Mucosa of descending colon (tissue), 3 donors: Measurements from ENCODE around the gene RSPH1. TPM values are rescaled to one million over a fixed set of nuclear protein-coding genes. Genes with fewer than 3 reads are reported as not detected.

Source experiments
- ATAC-seq: fragments of 200-7000 bp; cut with Tn5 transposase; one replicate; pipeline ENCODE4 v1.9.1; 2020; ENCODE audit warnings: mild to moderate bottlenecking, moderate library complexity
- DNase-seq, 3 donors: peaks; one replicate each; pipeline ENCODE4 v3.0.0-alpha.2; 2020
- H3K36me3 ChIP-seq: fragments of 200-600 bp; one replicate; pipeline ENCODE4 v1.8.0; 2021; ENCODE audit warnings: low read depth, mild to moderate bottlenecking
- H3K4me1 ChIP-seq: fragments of 200-600 bp; one replicate; pipeline ENCODE4 v1.8.0; 2021; ENCODE audit warnings: low read depth, mild to moderate bottlenecking
- H3K4me3 ChIP-seq: fragments of 200-600 bp; one replicate; pipeline ENCODE4 v1.8.0; 2021; ENCODE audit warnings: mild to moderate bottlenecking
- H3K9me3 ChIP-seq: fragments of 200-600 bp; one replicate; pipeline ENCODE4 v1.8.0; 2021; ENCODE audit warnings: mild to moderate bottlenecking
- intact Hi-C, 2 donors: fragments of 100-400 bp; cut with DNase I in 1 of 2; cut with micrococcal nuclease in 1 of 2; formaldehyde crosslinking; loops; one replicate each; pipeline versions ENCODE4 v1.11.0 to v1.11.1; 2022; cut with DNase I, micrococcal nuclease
- total RNA-seq, 3 donors: library from RNA; stranded (reverse); fragmentation: NEBNext Ultra II Directional in 2 of 3; extraction: Animal tissue kit (Norgen Biotek cat#: 25700) in 2 of 3; gene quantifications; one replicate each; pipeline versions ENCODE4 v1.2.1 to v1.2.4, GENCODE V29; 2021 to 2023
- TF ChIP-seq, protein P1 (sequence below): fragments of 200-600 bp; IDR thresholded peaks from one replicate; pipeline ENCODE4 v1.8.0; 2022; ENCODE audit warnings: antibody characterized with exemption, mild to moderate bottlenecking
- donor health status: DM: no; HTN: no; CAD: no; lungs with moderate emphysema.
- donor health status: DM: no; HTN: no; CAD: no.
- donor health status: DM: no; HTN: yes; CAD: no.

Gene RSPH1
- total RNA-seq, 3 donors from 2014 or later, result 4.0 to 7.6 (median 4.5) TPM

DNA sequence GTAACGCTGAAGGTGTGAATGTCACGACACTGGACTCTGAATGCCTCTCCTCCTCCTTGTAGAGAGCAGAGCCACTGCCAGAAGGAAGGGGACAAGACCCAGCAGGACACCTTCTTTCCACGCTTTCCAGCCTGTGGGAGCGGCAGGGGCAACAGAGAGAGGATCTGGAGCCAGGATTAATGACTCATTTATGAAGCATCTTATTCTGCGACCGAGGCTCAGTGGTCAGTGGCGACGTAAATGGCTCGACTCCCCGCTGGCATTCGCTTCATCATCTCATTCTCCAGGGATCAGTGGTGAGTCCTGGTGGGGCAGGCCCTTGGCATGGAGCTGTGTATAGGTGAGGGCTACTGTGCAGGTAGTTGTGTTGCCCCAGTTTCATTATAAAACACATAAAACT lies 22.2 kb upstream of the RSPH1 start:
- Histone ChIP-seq H3K9me3 (no peaks in the 10 kb centered on the region), H3K4me3 (no peak overlapping the region), H3K4me1 (peaks cover 28% of the 10 kb centered on the region), H3K36me3 (no peaks in the 10 kb centered on the region)
- peak; percentile 4 for ATAC-seq
- DNase-seq, result no peak
- intact Hi-C loops, result loop anchor here in 1 of 2 donors (10.0 kb wide), 1 partner anchor 53 kb away; no protein-coding TSS in a partner anchor
- TF ChIP-seq, protein P1, sequence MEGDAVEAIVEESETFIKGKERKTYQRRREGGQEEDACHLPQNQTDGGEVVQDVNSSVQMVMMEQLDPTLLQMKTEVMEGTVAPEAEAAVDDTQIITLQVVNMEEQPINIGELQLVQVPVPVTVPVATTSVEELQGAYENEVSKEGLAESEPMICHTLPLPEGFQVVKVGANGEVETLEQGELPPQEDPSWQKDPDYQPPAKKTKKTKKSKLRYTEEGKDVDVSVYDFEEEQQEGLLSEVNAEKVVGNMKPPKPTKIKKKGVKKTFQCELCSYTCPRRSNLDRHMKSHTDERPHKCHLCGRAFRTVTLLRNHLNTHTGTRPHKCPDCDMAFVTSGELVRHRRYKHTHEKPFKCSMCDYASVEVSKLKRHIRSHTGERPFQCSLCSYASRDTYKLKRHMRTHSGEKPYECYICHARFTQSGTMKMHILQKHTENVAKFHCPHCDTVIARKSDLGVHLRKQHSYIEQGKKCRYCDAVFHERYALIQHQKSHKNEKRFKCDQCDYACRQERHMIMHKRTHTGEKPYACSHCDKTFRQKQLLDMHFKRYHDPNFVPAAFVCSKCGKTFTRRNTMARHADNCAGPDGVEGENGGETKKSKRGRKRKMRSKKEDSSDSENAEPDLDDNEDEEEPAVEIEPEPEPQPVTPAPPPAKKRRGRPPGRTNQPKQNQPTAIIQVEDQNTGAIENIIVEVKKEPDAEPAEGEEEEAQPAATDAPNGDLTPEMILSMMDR, result no peak

DNA sequence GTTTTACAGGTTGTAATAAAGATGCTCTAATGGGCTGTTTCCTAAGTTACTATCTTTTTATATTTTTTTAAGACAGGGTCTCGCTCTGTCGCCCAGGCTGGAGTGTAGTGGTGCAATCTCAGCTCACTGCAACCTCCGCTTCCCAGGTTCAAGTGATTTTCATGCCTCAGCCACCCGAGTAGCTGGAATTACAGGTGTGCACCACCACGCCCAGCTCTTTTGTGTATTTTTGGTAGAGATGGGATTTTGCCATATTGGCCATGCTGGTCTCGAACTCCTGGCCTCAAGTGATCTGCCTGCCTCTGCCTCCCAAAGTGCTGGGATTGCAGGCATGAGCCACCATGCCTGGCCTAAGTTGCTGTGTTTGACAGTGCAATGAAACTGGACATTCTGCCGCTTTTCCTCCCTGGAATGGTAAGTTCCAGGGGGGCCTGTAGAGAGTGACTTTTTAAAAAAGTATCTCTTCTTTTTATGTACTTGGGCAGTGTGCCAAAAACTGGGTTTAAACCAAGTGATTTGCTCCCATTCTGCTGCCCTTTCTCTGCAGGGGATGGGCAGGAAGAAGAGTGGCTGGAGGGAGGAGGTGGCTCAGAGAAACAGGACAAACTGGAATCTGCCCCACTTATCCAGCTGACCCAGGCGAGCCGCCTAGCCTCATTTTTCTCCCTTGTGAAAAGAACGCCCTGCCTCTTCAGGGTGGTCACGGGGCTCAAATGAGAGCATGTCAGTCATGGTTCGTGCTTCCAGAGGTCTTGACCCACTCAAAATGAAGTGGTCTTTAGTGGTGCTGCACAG lies 19.9 kb upstream of the RSPH1 start:
- H3K4me3 ChIP-seq, result no peak overlapping the region
- TF ChIP-seq, protein P1, result no peak
- peaks cover 26% of the 10 kb centered on the region for H3K4me1 ChIP-seq
- peak in 2 of 3 donors; percentile 61 to 69 for DNase-seq
- H3K36me3 ChIP-seq, result no peaks in the 10 kb centered on the region
- intact Hi-C loops, result loop anchor here in 1 of 2 donors (10.0 kb wide), 1 partner anchor 51 kb away; no protein-coding TSS in a partner anchor
- H3K9me3 ChIP-seq, result no peaks in the 10 kb centered on the region
- peak; percentile 60 for ATAC-seq

DNA sequence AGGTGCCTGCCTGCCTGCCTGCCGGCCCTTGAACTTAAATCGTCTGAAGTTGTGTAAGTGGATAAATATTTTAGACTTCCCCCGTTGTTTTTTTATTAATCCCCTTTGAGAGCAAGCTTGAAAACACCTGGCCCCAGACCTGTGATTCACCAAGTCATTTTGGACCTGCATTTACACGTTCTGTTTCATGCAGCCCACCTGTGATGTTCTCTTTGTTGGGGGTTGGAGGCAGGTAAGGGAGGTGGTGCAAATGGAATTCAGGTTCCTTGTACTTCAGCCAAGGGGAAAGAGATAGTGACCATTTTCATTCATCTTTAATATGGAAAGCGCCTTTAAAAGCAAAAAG lies 18.8 kb upstream of the RSPH1 start:
- no peaks in the 10 kb centered on the region for H3K9me3 ChIP-seq
- H3K4me3 ChIP-seq, result peak overlapping the region; percentile 72
- H3K4me1 ChIP-seq, result peaks cover 20% of the 10 kb centered on the region
- DNase-seq (no peak), ATAC-seq (no peak)
- intact Hi-C loops, result loop anchor here in 1 of 2 donors (10.0 kb wide), 1 partner anchor 50 kb away; no protein-coding TSS in a partner anchor
- H3K36me3 ChIP-seq, result no peaks in the 10 kb centered on the region
- TF ChIP-seq, protein P1, result no peak

DNA sequence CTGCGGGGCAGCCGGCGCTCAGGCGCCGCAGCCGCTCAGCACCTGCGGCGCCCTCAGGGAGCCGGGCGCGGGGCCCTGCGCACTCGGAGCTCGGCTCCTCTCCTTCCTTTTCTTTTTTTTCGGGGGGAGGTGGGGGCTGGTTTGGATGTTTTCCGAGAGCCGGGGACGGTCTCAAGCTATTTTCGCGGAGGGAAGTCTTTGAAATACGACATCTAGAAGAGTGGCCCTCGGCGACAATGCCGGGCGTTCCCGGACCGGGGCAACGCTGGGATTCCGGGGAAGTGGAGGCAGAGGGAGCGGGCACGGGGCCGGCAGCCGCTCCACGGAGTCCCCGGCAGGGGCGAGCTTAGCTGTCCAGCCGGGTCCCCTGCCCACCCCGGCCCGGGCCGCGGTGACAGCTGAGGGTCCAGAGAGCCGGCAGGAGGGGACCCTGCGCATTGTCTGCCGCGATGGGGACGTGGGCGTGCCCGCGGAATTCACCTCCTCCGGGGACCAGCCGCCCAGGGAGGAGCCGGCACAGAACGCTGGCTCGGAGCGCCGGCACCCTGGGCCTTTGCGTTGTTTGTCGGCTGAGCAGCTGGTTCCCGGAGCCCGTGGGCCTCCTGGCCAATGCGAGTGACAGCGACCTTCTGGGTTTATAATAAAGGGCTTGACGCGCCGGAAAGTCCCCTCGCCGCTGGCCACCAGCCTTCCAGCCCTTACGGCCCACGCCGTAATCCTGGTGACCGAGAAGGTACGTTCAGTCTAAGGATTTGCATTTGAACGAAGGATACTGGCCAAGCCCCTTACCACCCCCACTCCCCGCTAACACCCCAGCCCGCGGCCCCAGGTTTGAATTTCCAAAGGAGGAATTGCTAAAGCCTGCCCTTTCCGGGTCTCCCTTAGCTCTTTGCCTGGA lies 18.2 kb upstream of the RSPH1 start:
- intact Hi-C loops, result loop anchor here in 1 of 2 donors (10.0 kb wide), 1 partner anchor 49 kb away; no protein-coding TSS in a partner anchor
- peaks cover 20% of the 10 kb centered on the region for H3K4me1 ChIP-seq
- H3K9me3 ChIP-seq, result no peaks in the 10 kb centered on the region
- DNase-seq (peak; percentile 77 to 84 (median 84)), ATAC-seq (peak; percentile 76)
- TF ChIP-seq, protein P1, result no peak
- peak overlapping the region; percentile 72 for H3K4me3 ChIP-seq
- H3K36me3 ChIP-seq, result no peaks in the 10 kb centered on the region

DNA sequence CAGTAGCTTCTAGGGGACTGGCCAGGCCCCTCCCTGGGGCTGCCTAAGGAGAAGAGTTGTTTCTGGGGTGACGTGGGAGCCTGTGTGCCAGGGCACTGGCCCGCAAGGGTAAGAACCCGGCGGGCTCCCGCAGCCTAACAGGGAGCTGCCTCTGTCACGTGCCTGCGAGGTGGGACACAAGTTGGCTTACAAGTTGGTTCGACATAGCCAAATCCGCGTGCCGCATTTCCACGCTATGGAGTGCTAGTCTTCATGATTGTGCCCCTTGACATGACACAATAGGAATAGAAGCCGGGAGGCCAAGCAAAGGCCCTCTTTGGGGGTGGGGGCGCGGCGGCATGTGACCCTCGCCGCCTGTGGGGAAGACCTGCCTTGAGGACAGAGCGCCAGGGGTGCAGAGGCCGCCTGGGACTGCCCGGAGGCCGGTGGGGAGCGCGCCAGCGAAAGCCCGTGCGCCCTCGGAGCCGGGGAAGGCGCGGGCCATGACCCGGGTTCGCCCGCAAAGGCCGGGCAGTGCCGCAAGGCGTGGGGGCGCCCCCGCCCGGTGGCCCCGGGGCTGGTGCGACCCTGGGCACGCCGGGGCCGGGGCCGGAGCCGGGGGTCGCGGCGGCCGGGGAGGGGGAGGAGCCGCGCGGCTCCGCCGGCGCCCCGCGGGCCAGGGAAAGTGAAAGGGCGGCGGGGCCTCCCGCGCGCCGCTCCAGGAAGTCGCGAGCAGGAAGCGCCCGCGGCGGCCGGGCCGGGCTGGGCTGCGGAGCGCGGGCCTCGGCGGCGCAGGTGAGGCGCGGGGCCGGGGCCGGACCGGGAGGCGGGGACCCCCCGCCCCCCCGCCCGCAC lies 17.3 kb upstream of the RSPH1 start, which contains the start of gene SLC37A1:
Gene SLC37A1 (plus strand): TSS at position 702 of the 834 bp plus-strand sequence. CDS start 4,603 bp downstream, outside the sequence.
- H3K9me3 ChIP-seq, result no peaks in the 10 kb centered on the region
- intact Hi-C loops, result loop anchor here in 1 of 2 donors (10.0 kb wide), 1 partner anchor 49 kb away; no protein-coding TSS in a partner anchor
- H3K36me3 ChIP-seq, result no peaks in the 10 kb centered on the region
- TF ChIP-seq, protein P1, result no peak
- DNase-seq (peak; percentile 53 to 71 (median 67)), ATAC-seq (peak; percentile 55)
- peak within 1 kb of the TSS; percentile 72 for H3K4me3 ChIP-seq
- peaks cover 20% of the 10 kb centered on the region for H3K4me1 ChIP-seq
